SU-DHL-6 (cell line): ENCODE measurements around the gene MTERF4.
"Not testable (repeated sequence)": the region's sequence is repeated elsewhere in the genome, so short reads cannot be mapped to it uniquely, and the experiment has no call there.

Source experiments
- H2AFZ ChIP-seq: fragments of 200-600 bp; sonication (generic); 2 replicates; pipeline ENCODE4 v1.6.1; 2014; ENCODE audit warnings: low read depth, mild to moderate bottlenecking, moderate library complexity, mixed read lengths, antibody characterized with exemption, low read length; ENCODE audit not compliant: severe bottlenecking
- H3F3A ChIP-seq: fragments of 200-600 bp; shearing (Covaris generic); 2 replicates; pipeline ENCODE4 v1.6.0; 2016; ENCODE audit warnings: antibody characterized with exemption, mild to moderate bottlenecking; ENCODE audit not compliant: insufficient read depth
- H3K27ac ChIP-seq: fragments of 200-600 bp; sonication (generic); 2 replicates; pipeline ENCODE4 v1.5.1; 2016; ENCODE audit warnings: low read depth, mild to moderate bottlenecking, low read length, moderate library complexity, mixed read lengths
- H3K27me3 ChIP-seq: fragments of 200-600 bp; sonication (generic), shearing (Covaris generic); 2 replicates; pipeline ENCODE4 v1.6.0; 2014; ENCODE audit warnings: mild to moderate bottlenecking, low read length
- H3K36me3 ChIP-seq: fragments of 200-600 bp; sonication (generic); 2 replicates; pipeline ENCODE4 v1.6.1; 2014; ENCODE audit warnings: mild to moderate bottlenecking, low read length, mixed read lengths
- H3K4me2 ChIP-seq: fragments of 300-600, 200-600 bp; shearing (Covaris generic), sonication (generic); 2 replicates; pipeline ENCODE4 v1.6.0; 2014; ENCODE audit warnings: low read length, low read depth, mild to moderate bottlenecking; ENCODE audit not compliant: poor library complexity, severe bottlenecking
- H3K4me3 ChIP-seq: fragments of 200-600 bp; sonication (generic); 2 replicates; pipeline ENCODE4 v1.5.1; 2014; ENCODE audit warnings: antibody characterized with exemption, low read length, mild to moderate bottlenecking, mixed read lengths; ENCODE audit not compliant: insufficient read depth, poor library complexity, severe bottlenecking
- H3K79me2 ChIP-seq: fragments of 200-600 bp; sonication (generic); 2 replicates; pipeline ENCODE4 v1.6.1; 2014; ENCODE audit warnings: mild to moderate bottlenecking, low read length, moderate library complexity; ENCODE audit not compliant: insufficient read depth
- H3K9ac ChIP-seq: fragments of 200-600 bp; sonication (generic); 2 replicates; pipeline ENCODE4 v1.7.0; 2014; ENCODE audit warnings: mild to moderate bottlenecking, low read length
- H3K9me2 ChIP-seq: fragments of 200-600 bp; sonication (generic); replicated peaks from 2 replicates; pipeline ENCODE4 v1.6.1; 2014; ENCODE audit warnings: low read length; ENCODE audit not compliant: insufficient read depth
- H3K9me3 ChIP-seq: fragments of 200-600 bp; sonication (generic); 2 replicates; pipeline ENCODE4 v1.6.1; 2014; ENCODE audit warnings: low read length, mixed read lengths; ENCODE audit not compliant: insufficient read depth
- H4K20me1 ChIP-seq: fragments of 200-600 bp; sonication (generic); 2 replicates; pipeline ENCODE4 v1.6.1; 2014; ENCODE audit warnings: low read depth, mild to moderate bottlenecking, antibody characterized with exemption, low read length, moderate library complexity, mixed read lengths
- CTCF ChIP-seq: fragments of 200-600 bp; sonication (generic); IDR thresholded peaks from one replicate; pipeline ENCODE4 v1.5.1; 2017; ENCODE audit warnings: antibody characterized with exemption, mild to moderate bottlenecking, low read length, moderate library complexity; ENCODE audit not compliant: insufficient read depth, poor library complexity, severe bottlenecking
- EZH2phosphoT487 ChIP-seq: fragments of 200-600 bp; sonication (generic), shearing (Covaris generic); conservative IDR thresholded peaks from 2 replicates; pipeline ENCODE4 v1.6.1; 2018; ENCODE audit warnings: mild to moderate bottlenecking, antibody characterized with exemption, low read length, moderate library complexity, mixed read lengths

MTERF4 gene

GRCh38 chr2:241108271-241109209, 6.5 kb upstream of the MTERF4 start:
- Histone ChIP-seq H3K36me3 (peaks cover 3% of the 10 kb centered on the region; the same call in 1 of the 2 replicates), H3K9me2 (no peaks in the 10 kb centered on the region), H3K9me3 (no peaks in the 10 kb centered on the region), H4K20me1 (no peaks in the 10 kb centered on the region), H3K4me2 (no peak overlapping the region), H3K79me2 (no peaks in the 10 kb centered on the region), H3K27ac (no peak overlapping the region), H3K9ac (no peak overlapping the region), H3F3A (no peaks in the 10 kb centered on the region; the same call in 1 of the 2 replicates), H3K27me3 (no peaks in the 10 kb centered on the region), H3K4me3 (no peak overlapping the region), H2AFZ (no peak overlapping the region)
- TF ChIP-seq CTCF: no peak
- TF ChIP-seq EZH2phosphoT487: no peak

DNA sequence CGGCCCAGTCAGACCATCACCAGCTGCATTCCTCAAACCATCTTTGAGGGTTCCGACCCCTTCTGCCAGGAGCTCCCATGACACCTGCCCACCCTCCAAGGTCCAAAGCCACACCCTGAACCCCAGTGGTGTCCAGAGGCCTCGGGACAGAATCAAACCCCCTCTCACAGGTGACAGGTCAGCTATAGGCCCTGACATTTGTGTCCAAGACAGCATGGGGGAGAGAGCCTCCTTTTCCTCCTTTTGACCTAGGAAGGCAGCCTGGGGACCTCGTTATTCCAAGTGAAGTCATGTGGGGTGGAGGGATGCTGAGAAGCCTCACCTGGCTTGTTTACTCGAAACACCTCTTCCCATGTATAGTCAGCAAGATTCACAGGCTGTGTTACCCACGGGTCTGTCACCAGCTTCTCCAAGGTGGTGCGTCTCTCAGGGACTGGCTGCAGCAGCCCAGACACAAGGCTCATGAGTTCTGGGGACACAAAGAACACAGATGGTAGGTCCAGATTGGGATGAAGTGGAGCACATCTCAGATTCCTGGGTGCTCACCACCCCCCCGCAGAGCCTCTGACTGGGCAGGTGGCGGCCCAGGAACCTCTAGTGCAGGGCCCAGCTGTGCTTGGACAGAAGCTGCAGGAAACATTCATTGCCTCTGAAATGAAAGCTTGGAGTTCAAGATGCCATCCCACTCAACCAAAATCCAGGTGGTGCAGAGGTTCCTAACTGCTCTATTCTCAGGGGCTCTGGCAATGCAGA, 5.1 kb upstream of the MTERF4 start:
- Histone ChIP-seq H3K9me2 (no peaks in the 10 kb centered on the region), H3K79me2 (peaks cover 9% of the 10 kb centered on the region; the same call in 1 of the 2 replicates), H3K9me3 (no peaks in the 10 kb centered on the region), H3K27ac (no peak overlapping the region), H3K4me2 (no peak overlapping the region), H4K20me1 (no peaks in the 10 kb centered on the region), H3K27me3 (no peaks in the 10 kb centered on the region), H2AFZ (no peak overlapping the region), H3F3A (no peaks in the 10 kb centered on the region; the same call in 1 of the 2 replicates), H3K4me3 (no peak overlapping the region), H3K9ac (no peak overlapping the region), H3K36me3 (no peaks in the 10 kb centered on the region)
- TF ChIP-seq EZH2phosphoT487: no peak
- no peak for TF ChIP-seq CTCF

DNA sequence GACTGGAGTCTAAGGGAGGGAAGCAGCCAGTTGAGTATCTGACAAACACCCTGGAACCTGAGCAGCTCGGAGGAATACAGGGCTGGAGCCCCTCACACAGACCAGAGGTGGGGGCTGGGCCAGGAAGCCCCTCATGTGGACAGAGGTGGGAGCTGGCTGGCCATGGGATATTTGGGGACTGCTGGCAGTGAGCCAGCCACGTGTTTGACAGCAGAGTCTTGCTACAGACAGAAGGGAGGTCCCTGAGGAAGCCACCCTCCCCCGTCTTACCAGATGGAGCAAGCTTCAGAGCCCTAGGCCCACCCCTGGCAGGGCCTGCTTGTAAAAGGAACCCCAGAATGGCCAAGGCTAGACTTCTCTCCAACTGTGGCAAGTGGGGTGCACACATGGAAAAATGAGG, 3.6 kb upstream of the MTERF4 start:
- TF ChIP-seq EZH2phosphoT487: no peak
- TF ChIP-seq CTCF: no peak
- H3K9me2 ChIP-seq: no peaks in the 10 kb centered on the region
- no peaks in the 10 kb centered on the region for H3K9me3 ChIP-seq
- H2AFZ ChIP-seq: no peak overlapping the region
- no peak overlapping the region for H3K27ac ChIP-seq
- H3K9ac ChIP-seq: no peak overlapping the region
- no peak overlapping the region for H3K4me2 ChIP-seq
- no peaks in the 10 kb centered on the region for H3K27me3 ChIP-seq
- H3F3A ChIP-seq: no peaks in the 10 kb centered on the region; the same call in 1 of the 2 replicates
- no peaks in the 10 kb centered on the region for H3K36me3 ChIP-seq
- no peak overlapping the region for H3K4me3 ChIP-seq
- peaks cover 21% of the 10 kb centered on the region for H3K79me2 ChIP-seq
- H4K20me1 ChIP-seq: no peaks in the 10 kb centered on the region; the same call in 1 of the 2 replicates

GRCh38 chr2:241104611-241105010, 2.5 kb upstream of the MTERF4 start:
- H3K36me3 ChIP-seq, H3K4me2 ChIP-seq, H3K4me3 ChIP-seq, H3K9me2 ChIP-seq, H3K9me3 ChIP-seq, H3F3A ChIP-seq, H3K9ac ChIP-seq, H2AFZ ChIP-seq, H3K27ac ChIP-seq, H4K20me1 ChIP-seq, H3K27me3 ChIP-seq: not testable (repeated sequence)
- peaks cover 31% of the 10 kb centered on the region for H3K79me2 ChIP-seq
